Panc1 (cell line): ENCODE measurements around the gene SH2D2A. TPM values are rescaled to one million over a fixed set of nuclear protein-coding genes. Genes with fewer than 3 reads are reported as not detected.

Experiments
- ATAC-seq: fragments of 200-7000 bp; cut with Tn5 transposase; 2 replicates; pipeline ENCODE4 v1.9.1; 2020; ENCODE audit warnings: mild to moderate bottlenecking, moderate library complexity
- BruUV-seq: library from RNA; stranded (reverse); fragments of 400-500 nt; replicated peaks from 2 replicates; lab custom pipeline; 2021; lab: Mats Ljungman, UMichigan
- CTCF ChIA-PET: fragments of 300-600 bp; sonication (Branson Sonifier 250); formaldehyde crosslinking; loops from one replicate; lab custom pipeline; 2022; ENCODE audit warnings: antibody characterized with exemption; lab: Charles Lee
- POLR2A ChIA-PET: fragments of 300-600 bp; sonication (Branson Sonifier 250); formaldehyde crosslinking; loops from one replicate; lab custom pipeline; 2022; ENCODE audit warnings: antibody characterized with exemption; lab: Charles Lee
- DNase-seq: peaks from one replicate; pipeline ENCODE4 v3.0.0-alpha.2; 2010; ENCODE audit warnings: low read depth, low spot score
- H3K27ac ChIP-seq: 2 replicates; pipeline ENCODE4 v1.5.1; 2011; ENCODE audit warnings: mild to moderate bottlenecking, low read length, inconsistent platforms
- H3K27me3 ChIP-seq: fragments of 200-500 bp; sonication (Bioruptor generic); 2 replicates; pipeline ENCODE4 v1.6.0; 2014; ENCODE audit warnings: low read length, inconsistent platforms; ENCODE audit not compliant: control insufficient read depth, insufficient read depth
- H3K36me3 ChIP-seq: fragments of 200-500 bp; sonication (Bioruptor generic); 2 replicates; pipeline ENCODE4 v1.5.1; 2014; ENCODE audit warnings: inconsistent platforms, mild to moderate bottlenecking, low read length, moderate library complexity; ENCODE audit not compliant: control insufficient read depth, insufficient read depth
- H3K4me1 ChIP-seq: 2 replicates; pipeline ENCODE4 v1.5.1; 2011; ENCODE audit warnings: inconsistent platforms, mild to moderate bottlenecking, low read length, moderate library complexity; ENCODE audit not compliant: control insufficient read depth, insufficient read depth
- H3K4me3 ChIP-seq, 2 experiments: 2 replicates each; pipeline ENCODE4 v1.5.1; 2011 to 2012; ENCODE audit warnings: low read depth in 2 of 2, low read length in 2 of 2, mild to moderate bottlenecking in 2 of 2, inconsistent platforms in 1 of 2, moderate library complexity in 1 of 2
- H3K9me3 ChIP-seq: fragments of 200-500 bp; sonication (Bioruptor generic); 2 replicates; pipeline ENCODE4 v1.5.1; 2014; ENCODE audit warnings: low read depth, mild to moderate bottlenecking, inconsistent platforms, low read length, moderate library complexity; ENCODE audit not compliant: control insufficient read depth, insufficient read depth
- POLR2AphosphoS5 ChIP-seq: IDR thresholded peaks from 2 replicates; pipeline ENCODE4 v1.6.1; 2012; ENCODE audit warnings: mild to moderate bottlenecking, low read depth, low read length, moderate library complexity
- SIN3A ChIP-seq: IDR thresholded peaks from 2 replicates; pipeline ENCODE4 v1.6.1; 2012; ENCODE audit warnings: low read depth, mild to moderate bottlenecking, low read length, moderate library complexity, borderline replicate concordance; ENCODE audit not compliant: insufficient read depth
- TCF7L2 ChIP-seq: IDR thresholded peaks from 2 replicates; pipeline ENCODE4 v1.6.1; 2011; ENCODE audit warnings: mild to moderate bottlenecking, low read depth, low read length, inconsistent platforms
- in situ Hi-C: cut with HindIII; loops from 2 replicates; pipeline ENCODE4 v1.10.0; 2016; ENCODE audit warnings: low sequenced_read_pairs, low pct_unique_long_range_greater_than_20kb
- intact Hi-C: fragments of 100-400 bp; cut with micrococcal nuclease; formaldehyde crosslinking; loops from one replicate; pipeline ENCODE4 v1.10.0; 2022; ENCODE audit not compliant: unreplicated experiment
- total RNA-seq: library from RNA; stranded (reverse); gene quantifications from one replicate; pipeline ENCODE4 v1.2.1, GENCODE V29; 2021; ENCODE audit not compliant: unreplicated experiment
- TF ChIP-seq, protein P1 (sequence below), 2 experiments: IDR thresholded peaks; 2 replicates each; pipeline ENCODE4 v1.6.1; 2011 to 2012; ENCODE audit warnings: low read depth in 2 of 2, control low read depth in 1 of 2, low read length in 1 of 2, mild to moderate bottlenecking in 1 of 2, moderate library complexity in 1 of 2; ENCODE audit not compliant: insufficient read depth in 1 of 2
- TF ChIP-seq, protein P2 (sequence below): fragments of 450-650 bp; IDR thresholded peaks from 2 replicates; pipeline ENCODE4 v1.5.1; 2017; ENCODE audit warnings: mild to moderate bottlenecking

Gene SH2D2A
- total RNA-seq, 1 experiment from 2014 or later = 0.69 TPM

DNA sequence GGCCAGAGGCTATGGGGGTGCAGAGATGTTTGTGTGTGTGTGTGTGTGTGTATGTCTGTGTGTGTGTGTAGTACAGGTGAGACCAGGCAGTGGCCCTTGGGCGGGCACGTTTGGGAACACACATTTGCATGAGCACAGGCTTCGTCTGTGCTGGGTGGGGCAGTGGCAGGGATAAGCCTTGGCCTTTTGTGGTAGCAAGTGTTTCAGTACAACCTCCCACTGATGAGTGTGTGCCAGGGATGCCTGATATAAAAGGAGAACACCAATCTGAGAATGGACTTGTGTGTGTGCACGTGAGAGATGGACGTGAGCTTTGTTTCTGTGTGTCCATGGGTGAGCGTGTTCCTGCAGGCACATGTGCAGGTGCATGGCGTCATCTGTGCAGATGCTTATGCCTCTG is 47.0 kb upstream of the SH2D2A start:
- Histone ChIP-seq H3K4me1 (peaks cover 11% of the 10 kb centered on the region), H3K4me3 (no peak overlapping the region), H3K9me3 (no peaks in the 10 kb centered on the region), H3K27me3 (no peaks in the 10 kb centered on the region; the same call in 1 of the 2 replicates), H3K27ac (no peak overlapping the region), H3K36me3 (no peaks in the 10 kb centered on the region)
- no TSS peak for BruUV-seq
- no peak for TF ChIP-seq TCF7L2
- TF ChIP-seq, protein P1, sequence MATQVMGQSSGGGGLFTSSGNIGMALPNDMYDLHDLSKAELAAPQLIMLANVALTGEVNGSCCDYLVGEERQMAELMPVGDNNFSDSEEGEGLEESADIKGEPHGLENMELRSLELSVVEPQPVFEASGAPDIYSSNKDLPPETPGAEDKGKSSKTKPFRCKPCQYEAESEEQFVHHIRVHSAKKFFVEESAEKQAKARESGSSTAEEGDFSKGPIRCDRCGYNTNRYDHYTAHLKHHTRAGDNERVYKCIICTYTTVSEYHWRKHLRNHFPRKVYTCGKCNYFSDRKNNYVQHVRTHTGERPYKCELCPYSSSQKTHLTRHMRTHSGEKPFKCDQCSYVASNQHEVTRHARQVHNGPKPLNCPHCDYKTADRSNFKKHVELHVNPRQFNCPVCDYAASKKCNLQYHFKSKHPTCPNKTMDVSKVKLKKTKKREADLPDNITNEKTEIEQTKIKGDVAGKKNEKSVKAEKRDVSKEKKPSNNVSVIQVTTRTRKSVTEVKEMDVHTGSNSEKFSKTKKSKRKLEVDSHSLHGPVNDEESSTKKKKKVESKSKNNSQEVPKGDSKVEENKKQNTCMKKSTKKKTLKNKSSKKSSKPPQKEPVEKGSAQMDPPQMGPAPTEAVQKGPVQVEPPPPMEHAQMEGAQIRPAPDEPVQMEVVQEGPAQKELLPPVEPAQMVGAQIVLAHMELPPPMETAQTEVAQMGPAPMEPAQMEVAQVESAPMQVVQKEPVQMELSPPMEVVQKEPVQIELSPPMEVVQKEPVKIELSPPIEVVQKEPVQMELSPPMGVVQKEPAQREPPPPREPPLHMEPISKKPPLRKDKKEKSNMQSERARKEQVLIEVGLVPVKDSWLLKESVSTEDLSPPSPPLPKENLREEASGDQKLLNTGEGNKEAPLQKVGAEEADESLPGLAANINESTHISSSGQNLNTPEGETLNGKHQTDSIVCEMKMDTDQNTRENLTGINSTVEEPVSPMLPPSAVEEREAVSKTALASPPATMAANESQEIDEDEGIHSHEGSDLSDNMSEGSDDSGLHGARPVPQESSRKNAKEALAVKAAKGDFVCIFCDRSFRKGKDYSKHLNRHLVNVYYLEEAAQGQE (IDR thresholded peaks at IDR 0.05; ENCODE audit: insufficient read depth in 1 of 2, low read depth in 2 of 2, low read length in 1 of 2) = no peak
- no peak for TF ChIP-seq SIN3A
- TF ChIP-seq POLR2AphosphoS5 = no peak
- TF ChIP-seq, protein P2, sequence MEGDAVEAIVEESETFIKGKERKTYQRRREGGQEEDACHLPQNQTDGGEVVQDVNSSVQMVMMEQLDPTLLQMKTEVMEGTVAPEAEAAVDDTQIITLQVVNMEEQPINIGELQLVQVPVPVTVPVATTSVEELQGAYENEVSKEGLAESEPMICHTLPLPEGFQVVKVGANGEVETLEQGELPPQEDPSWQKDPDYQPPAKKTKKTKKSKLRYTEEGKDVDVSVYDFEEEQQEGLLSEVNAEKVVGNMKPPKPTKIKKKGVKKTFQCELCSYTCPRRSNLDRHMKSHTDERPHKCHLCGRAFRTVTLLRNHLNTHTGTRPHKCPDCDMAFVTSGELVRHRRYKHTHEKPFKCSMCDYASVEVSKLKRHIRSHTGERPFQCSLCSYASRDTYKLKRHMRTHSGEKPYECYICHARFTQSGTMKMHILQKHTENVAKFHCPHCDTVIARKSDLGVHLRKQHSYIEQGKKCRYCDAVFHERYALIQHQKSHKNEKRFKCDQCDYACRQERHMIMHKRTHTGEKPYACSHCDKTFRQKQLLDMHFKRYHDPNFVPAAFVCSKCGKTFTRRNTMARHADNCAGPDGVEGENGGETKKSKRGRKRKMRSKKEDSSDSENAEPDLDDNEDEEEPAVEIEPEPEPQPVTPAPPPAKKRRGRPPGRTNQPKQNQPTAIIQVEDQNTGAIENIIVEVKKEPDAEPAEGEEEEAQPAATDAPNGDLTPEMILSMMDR = no peak
- DNase-seq (no peak), ATAC-seq (no peak)
- ChIA-PET POLR2A (no interaction called here), CTCF (no interaction called here)
- in situ Hi-C loops (no loop called here), intact Hi-C loops (loop anchor here (10.0 kb wide), 1 partner anchor 169 kb away; no protein-coding TSS in a partner anchor)

DNA sequence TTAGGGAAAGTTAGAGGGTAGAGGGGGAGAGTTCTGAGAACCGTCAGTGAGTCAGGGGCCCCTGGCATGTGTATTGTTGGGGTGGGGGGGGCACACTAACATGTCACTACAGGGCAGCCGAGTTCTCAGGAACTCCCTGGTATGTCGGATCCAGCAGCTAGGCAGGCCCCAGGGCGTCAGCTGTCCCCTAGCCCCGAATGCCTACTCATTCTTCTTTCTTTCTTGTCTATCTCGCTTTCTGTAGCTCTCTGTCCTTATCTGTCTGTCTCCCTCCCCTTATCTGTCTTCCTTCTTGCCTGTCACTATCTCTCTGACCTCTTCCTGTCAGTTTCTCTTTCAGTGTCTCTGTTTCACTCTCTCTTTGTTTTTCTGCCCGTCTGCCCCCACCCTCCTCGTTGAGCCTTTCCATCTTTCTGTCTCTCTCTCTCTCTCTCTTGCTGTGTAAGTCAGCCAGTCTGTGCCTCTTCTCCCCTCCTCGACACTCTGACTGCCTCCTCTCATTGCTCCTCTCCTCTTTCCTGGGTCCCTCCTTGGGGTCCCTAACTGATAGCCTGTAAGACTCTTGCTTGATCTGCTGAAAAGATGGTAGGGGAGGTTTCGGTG is 46.5 kb upstream of the SH2D2A start:
- intact Hi-C loops (loop anchor here (10.0 kb wide), 1 partner anchor 168 kb away; no protein-coding TSS in a partner anchor), in situ Hi-C loops (no loop called here)
- Histone ChIP-seq H3K27me3 (no peaks in the 10 kb centered on the region; the same call in 1 of the 2 replicates), H3K9me3 (no peaks in the 10 kb centered on the region), H3K4me3 (no peak overlapping the region), H3K4me1 (peaks cover 13% of the 10 kb centered on the region), H3K27ac (no peak overlapping the region), H3K36me3 (no peaks in the 10 kb centered on the region)
- ATAC-seq (no peak), DNase-seq (no peak)
- no TSS peak for BruUV-seq
- ChIA-PET CTCF (interaction anchor here (0.6 kb wide), 1 partner anchor 26 kb away, joined by 3 read pairs; no protein-coding TSS in a partner anchor), POLR2A (no interaction called here)
- TF ChIP-seq, protein P1 (IDR thresholded peaks at IDR 0.05; ENCODE audit: insufficient read depth in 1 of 2, low read depth in 2 of 2, low read length in 1 of 2) = no peak
- TF ChIP-seq SIN3A (no peak), POLR2AphosphoS5 (no peak), TCF7L2 (no peak)
- TF ChIP-seq, protein P2 = no peak
